GM11168 (cell line): ENCODE results near the gene ALDH1L1.

ENCODE experiments used
- in situ Hi-C: fragments of 300-500 bp; cut with MboI; formaldehyde crosslinking; loops from one replicate; pipeline ENCODE4 v1.12.0; 2022; ENCODE audit warnings: low sequenced_read_pairs; ENCODE audit not compliant: unreplicated experiment

Gene ALDH1L1

DNA sequence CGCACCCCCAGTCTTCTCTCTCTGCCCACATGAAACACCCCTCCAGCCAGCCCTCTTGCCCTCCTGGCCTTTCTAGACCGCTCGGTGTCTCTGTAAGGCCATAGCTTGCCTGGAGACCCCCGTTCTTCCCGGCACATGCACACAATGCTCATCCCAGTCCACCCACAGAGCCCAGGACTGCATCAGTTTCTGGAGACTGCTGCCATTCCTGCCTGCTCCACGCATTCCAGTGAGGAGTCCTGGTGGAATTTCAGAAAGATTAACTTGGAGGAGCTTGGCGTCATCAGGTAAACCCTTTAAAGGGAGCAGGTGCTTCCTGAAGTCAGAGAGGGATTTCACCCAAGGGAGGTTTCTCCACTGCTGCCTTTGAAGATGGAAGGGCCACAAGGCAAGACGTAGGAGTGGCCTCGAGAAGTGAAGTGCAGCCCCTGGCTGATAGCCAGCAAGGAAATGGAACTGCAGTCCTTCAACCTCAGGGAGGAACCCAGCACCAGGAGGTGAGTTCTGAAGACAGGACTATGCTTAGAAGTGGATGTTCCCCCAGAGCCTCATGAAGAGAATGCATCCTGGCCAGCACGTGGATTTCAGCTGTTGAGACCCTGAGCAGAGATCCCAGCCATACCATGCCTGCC, 115.6 kb downstream of the ALDH1L1 start:
- in situ Hi-C loops: no loop called here

- in situ Hi-C loops: no loop called here
Measured at GRCh38 chr3:126063358-126063965, 116.9 kb downstream of the ALDH1L1 start.

DNA sequence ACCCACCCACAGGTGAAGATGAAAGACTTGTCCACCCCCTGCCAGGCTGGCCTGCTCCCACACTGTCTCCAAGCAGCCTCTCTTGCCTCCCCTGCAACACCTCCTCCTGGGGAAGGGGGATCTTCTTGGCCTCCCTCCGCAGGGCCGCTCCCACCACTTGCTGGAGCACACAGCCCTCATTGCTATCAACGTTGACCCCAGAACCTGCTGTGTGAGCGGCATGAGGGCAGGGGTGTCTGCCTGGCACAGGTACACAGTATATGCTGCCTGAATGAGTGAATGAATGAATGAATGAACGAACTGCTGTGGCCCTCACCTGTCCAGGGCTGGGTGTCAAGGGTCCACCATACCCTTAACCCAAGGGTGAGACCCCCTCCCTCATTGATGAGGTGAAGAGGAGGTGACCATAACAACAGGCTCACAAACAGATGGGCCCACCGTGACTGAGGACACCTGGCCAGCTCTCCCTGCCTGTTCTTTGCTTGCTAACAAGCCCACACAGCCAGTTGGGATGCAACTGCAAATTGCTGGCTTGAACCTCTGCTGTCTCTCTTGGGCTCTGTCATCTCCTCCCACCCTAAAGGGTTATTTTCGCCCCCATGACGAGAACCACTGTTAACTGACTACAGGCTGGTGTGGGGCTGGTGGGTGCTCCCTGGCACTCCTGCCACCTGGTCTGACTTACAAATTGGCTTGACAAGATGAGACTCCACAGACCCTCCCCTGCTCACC, 118.9 kb downstream of the ALDH1L1 start:
- in situ Hi-C loops: no loop called here

GRCh38 chr3:126060613-126061145, 119.7 kb downstream of the ALDH1L1 start:
- in situ Hi-C loops: no loop called here

GRCh38 chr3:126058666-126059065, 121.7 kb downstream of the ALDH1L1 start:
- in situ Hi-C loops: no loop called here

DNA sequence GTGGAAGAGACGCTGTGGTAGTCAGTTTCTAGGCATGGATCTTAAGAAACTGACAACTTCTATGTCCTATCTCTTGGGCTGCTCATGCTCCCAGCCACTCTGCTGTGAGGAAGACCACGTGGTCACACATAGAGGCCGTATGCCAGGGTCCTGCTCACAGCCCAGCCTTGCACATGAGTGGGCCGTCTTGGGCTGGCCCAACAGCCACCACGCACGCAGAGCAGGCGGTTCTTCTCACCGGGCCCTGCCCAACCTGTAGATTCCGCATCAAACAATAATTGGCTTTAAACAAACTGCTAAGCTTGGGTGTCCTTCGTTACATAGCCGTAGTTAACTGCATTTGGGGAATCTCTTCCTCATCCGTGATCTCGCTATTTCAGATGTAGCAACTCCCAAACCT, 122.5 kb downstream of the ALDH1L1 start:
- in situ Hi-C loops: no loop called here

- in situ Hi-C loops: no loop called here
Measured at GRCh38 chr3:126057501-126057819, 122.9 kb downstream of the ALDH1L1 start.

DNA sequence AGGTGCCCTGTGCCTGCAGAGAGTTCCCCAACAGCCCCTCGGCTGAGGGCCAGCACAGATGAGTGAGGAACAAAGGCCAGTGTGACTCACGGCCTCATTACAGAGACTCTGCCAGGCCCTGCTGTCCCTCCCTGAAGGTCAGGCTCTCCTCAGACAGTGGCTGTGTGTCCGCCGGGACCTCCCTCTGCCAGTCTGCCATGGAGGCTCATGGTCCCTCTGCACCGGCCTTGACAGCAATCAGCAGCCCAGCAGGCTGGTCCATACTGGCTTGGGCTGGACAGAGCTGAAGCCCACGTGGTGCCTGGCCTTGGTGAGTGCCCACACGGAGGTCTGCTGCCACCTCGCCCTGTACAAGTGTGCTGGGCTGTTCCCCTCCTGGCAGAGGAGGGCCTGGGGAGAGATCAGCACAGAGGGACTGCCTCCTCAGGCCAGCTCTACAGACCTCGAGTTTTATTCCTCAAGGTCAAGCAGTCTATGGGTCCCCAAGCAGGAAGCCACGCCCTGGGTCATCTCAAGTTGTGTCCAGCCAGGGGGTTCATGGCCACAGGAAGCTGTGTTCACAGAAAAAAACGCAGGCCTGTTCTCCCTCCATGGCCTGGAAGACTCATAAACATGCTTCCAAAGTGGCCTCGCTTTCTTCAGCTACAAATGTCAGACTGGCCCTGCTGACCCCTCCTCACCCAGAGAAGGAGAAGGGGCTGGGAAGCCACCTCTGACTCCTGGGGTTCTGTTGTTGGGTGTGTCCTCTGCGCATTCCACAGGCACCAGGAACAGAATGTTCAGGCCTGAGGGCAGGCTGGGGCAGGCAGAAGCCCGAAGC, 123.5 kb downstream of the ALDH1L1 start:
- in situ Hi-C loops: no loop called here

DNA sequence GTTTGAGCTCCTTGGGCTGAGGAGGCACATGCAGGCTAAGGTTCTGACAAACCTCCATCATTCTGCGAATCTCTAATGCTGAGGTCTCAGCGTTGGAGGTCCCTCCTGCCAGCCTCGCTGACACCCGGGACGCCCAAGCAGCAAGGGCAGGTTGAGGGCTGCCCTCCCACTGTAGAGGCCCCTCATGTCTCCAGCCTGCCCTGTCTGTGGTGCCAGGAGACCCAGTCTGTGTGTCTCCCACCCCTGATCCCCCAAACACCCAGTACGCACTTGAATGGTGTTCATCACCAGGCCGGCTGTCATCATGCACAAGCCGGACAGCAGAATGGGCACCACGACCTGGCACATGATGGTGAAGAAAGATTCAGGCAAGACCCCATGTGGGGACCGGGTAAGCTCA, 124.3 kb downstream of the ALDH1L1 start:
- in situ Hi-C loops: no loop called here

GRCh38 chr3:126054870-126055269, 125.5 kb downstream of the ALDH1L1 start:
- in situ Hi-C loops: no loop called here

- in situ Hi-C loops: no loop called here
Measured at GRCh38 chr3:126053949-126054569, 126.3 kb downstream of the ALDH1L1 start.
